HCT116 (cell line): ENCODE measurements around the gene CSF3R. TPM values are rescaled to one million over a fixed set of nuclear protein-coding genes. Genes with fewer than 3 reads are reported as not detected.

Experiments
- ATAC-seq: fragments of 200-7000 bp; cut with Tn5 transposase; 2 replicates; pipeline ENCODE4 v1.9.1; 2020; ENCODE audit warnings: mild to moderate bottlenecking, moderate library complexity
- BruUV-seq: library from RNA; stranded (reverse); fragments of 400-500 nt; replicated peaks from 2 replicates; lab custom pipeline; 2021; lab: Mats Ljungman, UMichigan
- CTCF ChIA-PET: fragments of 300-600 bp; sonication (Branson Sonifier 250); formaldehyde crosslinking; loops from one replicate; lab custom pipeline; 2021; ENCODE audit warnings: antibody characterized with exemption; lab: Charles Lee
- POLR2A ChIA-PET: fragments of 300-600, 350-600 bp; sonication (Branson Sonifier 250); formaldehyde crosslinking; loops from one replicate; lab custom pipeline; 2021; ENCODE audit warnings: antibody characterized with exemption; lab: Charles Lee
- RAD21 ChIA-PET, 2 experiments: fragments of 300-600 bp; sonication (Branson Sonifier 250); formaldehyde crosslinking; loops; one replicate each; lab custom pipeline; 2023; ENCODE audit warnings: low total read pairs in 2 of 2; ENCODE audit not compliant: uncharacterized antibody in 2 of 2, unreplicated experiment in 2 of 2, low non-redundant PET in 1 of 2; lab: Charles Lee
- DNase-seq: peaks from one replicate; pipeline ENCODE4 v3.0.0-alpha.2; 2010; ENCODE audit warnings: low read depth, low spot score
- H2AFZ ChIP-seq: fragments of 200-600 bp; shearing (Covaris generic), sonication (generic); 2 replicates; pipeline ENCODE4 v1.6.1; 2017; ENCODE audit warnings: low read depth, mixed run types, mixed read lengths, antibody characterized with exemption, low read length; ENCODE audit not compliant: poor library complexity, severe bottlenecking
- H3K27ac ChIP-seq: 2 replicates; pipeline ENCODE4 v1.5.1; 2012; ENCODE audit warnings: low read depth, low read length
- H3K27me3 ChIP-seq: fragments of 200-600 bp; sonication (generic); 2 replicates; pipeline ENCODE4 v1.6.1; 2016; ENCODE audit warnings: mixed run types, low read length, mixed read lengths; ENCODE audit not compliant: insufficient read depth
- H3K36me3 ChIP-seq, 2 experiments: fragments of 200-500 bp in 1 of 2; fragments of 200-600 bp in 1 of 2; sonication (Bioruptor generic) in 1 of 2; sonication (generic) in 1 of 2; 2 replicates each; pipeline versions ENCODE4 v1.5.1 to v1.6.1; 2014 to 2016; ENCODE audit warnings: low read length in 2 of 2, inconsistent platforms in 1 of 2, mixed read lengths in 1 of 2, mixed run types in 1 of 2; ENCODE audit not compliant: insufficient read depth in 2 of 2, control insufficient read depth in 1 of 2
- H3K4me1 ChIP-seq, 2 experiments: fragments of 200-600 bp in 1 of 2; sonication (generic) in 1 of 2; 2 replicates each; pipeline versions ENCODE4 v1.5.1 to v1.6.1; 2012 to 2017; ENCODE audit warnings: low read length in 2 of 2, inconsistent platforms in 1 of 2, mild to moderate bottlenecking in 1 of 2, mixed read lengths in 1 of 2, mixed run types in 1 of 2, moderate library complexity in 1 of 2; ENCODE audit not compliant: insufficient read depth in 2 of 2, control insufficient read depth in 1 of 2
- H3K4me2 ChIP-seq: fragments of 200-600 bp; sonication (generic); 2 replicates; pipeline ENCODE4 v1.6.1; 2017; ENCODE audit warnings: mixed run types, low read length, mixed read lengths
- H3K4me3 ChIP-seq, 2 experiments: fragments of 200-600 bp in 1 of 2; sonication (generic) in 1 of 2; replicated peaks in 1 of 2; 2 replicates each; pipeline ENCODE4 v1.5.1; 2011 to 2016; ENCODE audit warnings: low read length in 2 of 2, control low read depth in 1 of 2, low read depth in 1 of 2, mild to moderate bottlenecking in 1 of 2, mixed read lengths in 1 of 2, mixed run types in 1 of 2
- H3K79me2 ChIP-seq: fragments of 200-600 bp; sonication (generic); 2 replicates; pipeline ENCODE4 v1.6.1; 2017; ENCODE audit warnings: mild to moderate bottlenecking, mixed run types, low read length, moderate library complexity, mixed read lengths; ENCODE audit not compliant: insufficient read depth
- H3K9ac ChIP-seq: fragments of 200-600 bp; sonication (generic); 2 replicates; pipeline ENCODE4 v1.6.1; 2016; ENCODE audit warnings: low read length, mixed read lengths
- H3K9me2 ChIP-seq: fragments of 200-600 bp; sonication (generic), shearing (Covaris generic); 2 replicates; pipeline ENCODE4 v1.6.1; 2017; ENCODE audit warnings: mixed run types, mild to moderate bottlenecking, moderate library complexity; ENCODE audit not compliant: insufficient read depth
- H3K9me3 ChIP-seq, 2 experiments: fragments of 200-500 bp in 1 of 2; fragments of 200-600 bp in 1 of 2; sonication (Bioruptor generic) in 1 of 2; sonication (generic) in 1 of 2; 2 replicates each; pipeline ENCODE4 v1.6.1; 2014 to 2017; ENCODE audit warnings: low read length in 2 of 2, mixed read lengths in 2 of 2, inconsistent platforms in 1 of 2, low read depth in 1 of 2, mild to moderate bottlenecking in 1 of 2, mixed run types in 1 of 2, moderate library complexity in 1 of 2; ENCODE audit not compliant: control insufficient read depth in 1 of 2, insufficient read depth in 1 of 2
- H4K20me1 ChIP-seq: fragments of 200-600 bp; sonication (generic), shearing (Covaris generic); 2 replicates; pipeline ENCODE4 v1.6.1; 2017; ENCODE audit warnings: mixed run types, mild to moderate bottlenecking, moderate library complexity; ENCODE audit not compliant: insufficient read depth
- ATF3 ChIP-seq: IDR thresholded peaks from 2 replicates; pipeline ENCODE4 v1.6.1; 2012
- CBX3 ChIP-seq: IDR thresholded peaks from 2 replicates; pipeline ENCODE4 v1.6.1; 2012; ENCODE audit warnings: low read depth
- CEBPB ChIP-seq: IDR thresholded peaks from 2 replicates; pipeline ENCODE4 v1.6.1; 2012; ENCODE audit warnings: low read depth
- CTCF ChIP-seq, 3 experiments: fragments of 200-600 bp in 1 of 3; sonication (generic) in 1 of 3; IDR thresholded peaks in 2 of 3; conservative IDR thresholded peaks in 1 of 3; 2 replicates each; pipeline ENCODE4 v1.5.1; 2012 to 2017; ENCODE audit warnings: low read depth in 2 of 3, low read length in 2 of 3, antibody characterized with exemption in 1 of 3, borderline replicate concordance in 1 of 3, control low read depth in 1 of 3, mild to moderate bottlenecking in 1 of 3, mixed read lengths in 1 of 3, mixed run types in 1 of 3, moderate library complexity in 1 of 3; ENCODE audit not compliant: insufficient read depth in 1 of 3
- EGR1 ChIP-seq: IDR thresholded peaks from 2 replicates; pipeline ENCODE4 v1.6.1; 2012; ENCODE audit warnings: low read depth
- ELF1 ChIP-seq: IDR thresholded peaks from 2 replicates; pipeline ENCODE4 v1.6.1; 2012; ENCODE audit warnings: low read depth, borderline replicate concordance
- EZH2 ChIP-seq: fragments of 200-600 bp; sonication (generic); IDR thresholded peaks from 2 replicates; pipeline ENCODE4 v1.6.1; 2017; ENCODE audit warnings: antibody characterized with exemption, mixed run types
- EZH2phosphoT487 ChIP-seq: fragments of 200-600 bp; IDR thresholded peaks from 2 replicates; pipeline ENCODE4 v1.6.1; 2018; ENCODE audit warnings: antibody characterized with exemption, borderline replicate concordance
- FOSL1 ChIP-seq: IDR thresholded peaks from 2 replicates; pipeline ENCODE4 v1.6.1; 2012; ENCODE audit warnings: low read depth
- JUND ChIP-seq: IDR thresholded peaks from 2 replicates; pipeline ENCODE4 v1.6.1; 2012
- MAX ChIP-seq: IDR thresholded peaks from 2 replicates; pipeline ENCODE4 v1.6.1; 2012
- POLR2A ChIP-seq: IDR thresholded peaks from 2 replicates; pipeline ENCODE4 v1.7.0; 2011; ENCODE audit warnings: borderline replicate concordance; ENCODE audit not compliant: insufficient read depth, insufficient read length; ENCODE audit errors: extremely low read depth
- POLR2AphosphoS5 ChIP-seq: IDR thresholded peaks from 2 replicates; pipeline ENCODE4 v1.6.1; 2011; ENCODE audit warnings: mild to moderate bottlenecking, low read depth, low read length, moderate library complexity
- REST ChIP-seq: IDR thresholded peaks from 2 replicates; pipeline ENCODE4 v1.6.1; 2012; ENCODE audit warnings: low read depth
- SP1 ChIP-seq: IDR thresholded peaks from 2 replicates; pipeline ENCODE4 v1.6.1; 2012; ENCODE audit warnings: low read depth
- SRF ChIP-seq: IDR thresholded peaks from 2 replicates; pipeline ENCODE4 v1.6.1; 2012; ENCODE audit warnings: low read depth
- TCF7L2 ChIP-seq: IDR thresholded peaks from 2 replicates; pipeline ENCODE4 v1.7.0; 2011; ENCODE audit warnings: borderline replicate concordance, inconsistent platforms; ENCODE audit not compliant: insufficient read depth, insufficient read length; ENCODE audit errors: extremely low read depth
- ZFX ChIP-seq: fragments of 450-650 bp; IDR thresholded peaks from 2 replicates; pipeline ENCODE4 v1.6.1; 2017
- ZNF274 ChIP-seq: fragments of 200-500 bp; sonication (Bioruptor generic); IDR thresholded peaks from 2 replicates; pipeline ENCODE4 v1.6.1; 2014; ENCODE audit warnings: mild to moderate bottlenecking, low read depth, low read length, inconsistent platforms
- intact Hi-C: fragments of 100-400 bp; cut with micrococcal nuclease; formaldehyde crosslinking; loops from 2 replicates; pipeline ENCODE4 v1.10.0; 2022
- total RNA-seq: library from RNA; stranded (reverse); gene quantifications from one replicate; pipeline ENCODE4 v1.2.1, GENCODE V29; 2021; ENCODE audit not compliant: unreplicated experiment

Gene CSF3R
- total RNA-seq, 1 experiment from 2014 or later = 0.32 TPM

- no peaks in the 10 kb centered on the region for H3K9me2 ChIP-seq
- intact Hi-C loops = no loop called here
- no peak overlapping the region for H3K4me2 ChIP-seq
- no peaks in the 10 kb centered on the region for H4K20me1 ChIP-seq
- H3K36me3 ChIP-seq = no peaks in the 10 kb centered on the region
- no TSS peak for BruUV-seq
- H3K9me3 ChIP-seq = no peaks in the 10 kb centered on the region
- ChIA-PET POLR2A (no interaction called here), CTCF (interaction anchor here (0.9 to 1.6 kb wide), 7 partner anchors 8 to 920 kb away, joined by 3 to 16 read pairs (median 4); no protein-coding TSS in a partner anchor), RAD21 (interaction anchor here in 1 of 2 experiments (1.5 kb wide), 1 partner anchor 42 kb away, joined by 3 read pairs; no protein-coding TSS in a partner anchor)
- DNase-seq (no peak), ATAC-seq (no peak)
- H3K9ac ChIP-seq = no peak overlapping the region
- peaks cover 0 to 5% of the 10 kb centered on the region in 2 experiments; a peak in 2 of 4 replicates for H3K4me1 ChIP-seq
- H3K4me3 ChIP-seq = no peak overlapping the region
- no peaks in the 10 kb centered on the region for H3K27me3 ChIP-seq
- no peak overlapping the region for H2AFZ ChIP-seq
- H3K79me2 ChIP-seq = no peaks in the 10 kb centered on the region
- H3K27ac ChIP-seq = no peak overlapping the region
- TF ChIP-seq FOSL1 (no peak), REST (no peak), SP1 (no peak), ATF3 (no peak), EZH2phosphoT487 (no peak), MAX (no peak), EZH2 (no peak), CTCF (IDR thresholded peaks at IDR 0.05 in 2 of 3, conservative IDR thresholded peaks at IDR 0.05 in 1 of 3; ENCODE audit: borderline replicate concordance in 1 of 3, insufficient read depth in 1 of 3, low read depth in 2 of 3, low read length in 2 of 3) (no peak), CEBPB (no peak), ELF1 (no peak), ZNF274 (no peak), SRF (no peak), JUND (no peak), POLR2A (no peak), ZFX (no peak), TCF7L2 (no peak), CBX3 (no peak), EGR1 (no peak), POLR2AphosphoS5 (no peak)
These were observed 34.5 kb upstream of the CSF3R start for GRCh38 chr1:36517011-36517771.
